Smooth muscle cell (in vitro differentiated cells): ENCODE measurements around the gene ADGRD2. TPM values are rescaled to one million over a fixed set of nuclear protein-coding genes. Genes with fewer than 3 reads are reported as not detected.

Source experiments
- DNase-seq: peaks from one replicate; lab custom pipeline; 2025; ENCODE audit not compliant: unreplicated experiment; lab: John Stamatoyannopoulos, UW
- H2AFZ ChIP-seq: fragments of 200-600 bp; sonication (generic); 2 replicates; pipeline ENCODE4 v1.6.0; 2016; ENCODE audit warnings: antibody characterized with exemption, low read depth, mild to moderate bottlenecking
- H3F3A ChIP-seq: fragments of 200-600 bp; sonication (generic); 2 replicates; pipeline ENCODE4 v1.6.0; 2017; ENCODE audit warnings: antibody characterized with exemption, low read depth
- H3K27ac ChIP-seq: fragments of 200-600 bp; sonication (generic); 2 replicates; pipeline ENCODE4 v1.5.1; 2016; ENCODE audit warnings: low read depth, mild to moderate bottlenecking
- H3K27me3 ChIP-seq: fragments of 200-600 bp; sonication (generic); 2 replicates; pipeline ENCODE4 v1.6.1; 2016; ENCODE audit warnings: low read depth, mild to moderate bottlenecking
- H3K36me3 ChIP-seq: fragments of 200-600 bp; sonication (generic); 2 replicates; pipeline ENCODE4 v1.5.1; 2016; ENCODE audit warnings: low read depth
- H3K4me1 ChIP-seq: fragments of 200-600 bp; sonication (generic); 2 replicates; pipeline ENCODE4 v1.5.1; 2016; ENCODE audit warnings: low read depth
- H3K4me2 ChIP-seq: fragments of 200-600 bp; sonication (generic); 2 replicates; pipeline ENCODE4 v1.6.0; 2016; ENCODE audit warnings: mild to moderate bottlenecking
- H3K4me3 ChIP-seq: fragments of 200-600 bp; sonication (generic); 2 replicates; pipeline ENCODE4 v1.5.1; 2016; ENCODE audit warnings: mild to moderate bottlenecking
- H3K79me2 ChIP-seq: fragments of 200-600 bp; sonication (generic); 2 replicates; pipeline ENCODE4 v1.6.0; 2016; ENCODE audit warnings: low read depth, mild to moderate bottlenecking
- H3K9ac ChIP-seq: fragments of 200-600 bp; sonication (generic); 2 replicates; pipeline ENCODE4 v1.6.0; 2016; ENCODE audit warnings: low read depth
- H3K9me3 ChIP-seq: fragments of 200-600 bp; sonication (generic); replicated peaks from 2 replicates; pipeline ENCODE4 v1.5.1; 2016; ENCODE audit warnings: low read depth
- H4K20me1 ChIP-seq: fragments of 200-600 bp; sonication (generic); 2 replicates; pipeline ENCODE4 v1.6.0; 2016; ENCODE audit warnings: low read depth
- WGBS: methylation state at CpG from one replicate; pipeline ENCODE4 v1.1.7; 2016; ENCODE audit warnings: low lambda C conversion rate; 5-methylcytosine and 5-hydroxymethylcytosine counted together
- polyA plus RNA-seq: library from polyadenylated mRNA; unstranded; fragments of >200 nt; fragmentation: Nextera tagmentation; extraction: Ambion mirVana; gene quantifications from 2 replicates; pipeline ENCODE4 v1.2.1, GENCODE V29; 2016
- total RNA-seq: library from RNA; depleted of rRNA; stranded (reverse); fragments of >200 nt; gene quantifications from 2 replicates; pipeline ENCODE4 v1.2.3, GENCODE V29; 2014
- TF ChIP-seq, protein P1 (sequence below): fragments of 200-600 bp; sonication (generic); IDR thresholded peaks from 2 replicates; pipeline ENCODE4 v1.5.1; 2017; ENCODE audit warnings: borderline replicate concordance, mild to moderate bottlenecking, antibody characterized with exemption; ENCODE audit not compliant: insufficient read depth, poor library complexity, severe bottlenecking

The ADGRD2 gene, protein sequence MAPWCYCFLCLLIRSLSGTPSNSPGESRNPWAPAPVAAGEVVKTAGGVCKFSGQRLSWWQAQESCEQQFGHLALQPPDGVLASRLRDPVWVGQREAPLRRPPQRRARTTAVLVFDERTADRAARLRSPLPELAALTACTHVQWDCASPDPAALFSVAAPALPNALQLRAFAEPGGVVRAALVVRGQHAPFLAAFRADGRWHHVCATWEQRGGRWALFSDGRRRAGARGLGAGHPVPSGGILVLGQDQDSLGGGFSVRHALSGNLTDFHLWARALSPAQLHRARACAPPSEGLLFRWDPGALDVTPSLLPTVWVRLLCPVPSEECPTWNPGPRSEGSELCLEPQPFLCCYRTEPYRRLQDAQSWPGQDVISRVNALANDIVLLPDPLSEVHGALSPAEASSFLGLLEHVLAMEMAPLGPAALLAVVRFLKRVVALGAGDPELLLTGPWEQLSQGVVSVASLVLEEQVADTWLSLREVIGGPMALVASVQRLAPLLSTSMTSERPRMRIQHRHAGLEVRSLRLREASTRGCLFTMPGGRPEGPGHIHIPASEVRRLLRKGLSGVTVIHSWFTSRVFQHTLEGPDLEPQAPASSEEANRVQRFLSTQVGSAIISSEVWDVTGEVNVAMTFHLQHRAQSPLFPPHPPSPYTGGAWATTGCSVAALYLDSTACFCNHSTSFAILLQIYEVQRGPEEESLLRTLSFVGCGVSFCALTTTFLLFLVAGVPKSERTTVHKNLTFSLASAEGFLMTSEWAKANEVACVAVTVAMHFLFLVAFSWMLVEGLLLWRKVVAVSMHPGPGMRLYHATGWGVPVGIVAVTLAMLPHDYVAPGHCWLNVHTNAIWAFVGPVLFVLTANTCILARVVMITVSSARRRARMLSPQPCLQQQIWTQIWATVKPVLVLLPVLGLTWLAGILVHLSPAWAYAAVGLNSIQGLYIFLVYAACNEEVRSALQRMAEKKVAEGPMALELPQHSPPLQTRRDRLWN
- total RNA-seq = not detected in 2 replicates
- polyA plus RNA-seq = not detected in 2 replicates

GRCh38 chr9:124450241-124450924, at the start of gene ADGRD2:
TSS of gene ADGRD2 (plus strand) at chr9:124450451. CDS start at chr9:124451667, 1,216 bp downstream.
- H3K27me3 ChIP-seq = peaks cover 36% of the 10 kb centered on the region
- no peaks in the 10 kb centered on the region for H3F3A ChIP-seq
- TF ChIP-seq, protein P1, sequence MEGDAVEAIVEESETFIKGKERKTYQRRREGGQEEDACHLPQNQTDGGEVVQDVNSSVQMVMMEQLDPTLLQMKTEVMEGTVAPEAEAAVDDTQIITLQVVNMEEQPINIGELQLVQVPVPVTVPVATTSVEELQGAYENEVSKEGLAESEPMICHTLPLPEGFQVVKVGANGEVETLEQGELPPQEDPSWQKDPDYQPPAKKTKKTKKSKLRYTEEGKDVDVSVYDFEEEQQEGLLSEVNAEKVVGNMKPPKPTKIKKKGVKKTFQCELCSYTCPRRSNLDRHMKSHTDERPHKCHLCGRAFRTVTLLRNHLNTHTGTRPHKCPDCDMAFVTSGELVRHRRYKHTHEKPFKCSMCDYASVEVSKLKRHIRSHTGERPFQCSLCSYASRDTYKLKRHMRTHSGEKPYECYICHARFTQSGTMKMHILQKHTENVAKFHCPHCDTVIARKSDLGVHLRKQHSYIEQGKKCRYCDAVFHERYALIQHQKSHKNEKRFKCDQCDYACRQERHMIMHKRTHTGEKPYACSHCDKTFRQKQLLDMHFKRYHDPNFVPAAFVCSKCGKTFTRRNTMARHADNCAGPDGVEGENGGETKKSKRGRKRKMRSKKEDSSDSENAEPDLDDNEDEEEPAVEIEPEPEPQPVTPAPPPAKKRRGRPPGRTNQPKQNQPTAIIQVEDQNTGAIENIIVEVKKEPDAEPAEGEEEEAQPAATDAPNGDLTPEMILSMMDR = no peak
- H3K4me1 ChIP-seq = peaks cover 8% of the 10 kb centered on the region
- H3K4me3 ChIP-seq = peak within 1 kb of the TSS; percentile 34
- peak within 1 kb of the TSS; percentile 78 for H3K4me2 ChIP-seq
- H3K9ac ChIP-seq = no peak within 1 kb of the TSS
- WGBS = 9% methylated on average over 34 of the region's 41 CpGs
- H3K79me2 ChIP-seq = no peaks in the 10 kb centered on the region
- no peak within 1 kb of the TSS for H3K27ac ChIP-seq
- DNase-seq = no peak
- no peaks in the 10 kb centered on the region for H4K20me1 ChIP-seq
- no peaks in the 10 kb centered on the region for H3K9me3 ChIP-seq
- H3K36me3 ChIP-seq = no peaks in the 10 kb centered on the region
- H2AFZ ChIP-seq = peak within 1 kb of the TSS; percentile 88

DNA sequence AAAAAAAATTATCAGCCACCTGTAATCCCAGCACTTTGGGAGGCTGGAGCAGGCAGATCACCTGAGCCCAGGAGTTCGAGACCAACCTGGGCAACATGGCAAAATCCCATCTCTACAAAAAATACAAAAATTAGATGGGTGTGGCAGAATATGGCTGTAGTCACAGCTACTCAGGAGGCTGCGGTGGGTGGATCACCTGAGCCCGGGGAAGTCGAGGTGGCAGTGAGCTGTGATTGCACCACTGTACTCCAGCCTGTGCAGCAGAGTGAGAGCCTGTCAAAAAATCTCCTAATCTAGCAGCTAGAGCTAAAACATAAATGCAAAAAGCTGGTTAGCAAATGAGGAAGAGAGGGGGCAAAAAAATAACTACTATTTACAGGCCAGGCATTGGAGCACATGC, 47.0 kb upstream of the ADGRD2 start:
- H3K27me3 ChIP-seq = no peaks in the 10 kb centered on the region
- H3K9ac ChIP-seq = no peak overlapping the region
- WGBS = 98% methylated on average over 4 of the region's 4 CpGs
- no peak overlapping the region for H3K4me2 ChIP-seq
- H4K20me1 ChIP-seq = peaks cover 95% of the 10 kb centered on the region
- H3K4me1 ChIP-seq = peaks cover 26% of the 10 kb centered on the region
- no peak for DNase-seq
- H3K79me2 ChIP-seq = peaks cover 66% of the 10 kb centered on the region
- TF ChIP-seq, protein P1 = no peak
- no peaks in the 10 kb centered on the region for H3F3A ChIP-seq
- H3K36me3 ChIP-seq = peaks cover 39% of the 10 kb centered on the region
- no peak overlapping the region for H3K27ac ChIP-seq
- no peak overlapping the region for H3K4me3 ChIP-seq
- H2AFZ ChIP-seq = no peak overlapping the region
- no peaks in the 10 kb centered on the region for H3K9me3 ChIP-seq

DNA sequence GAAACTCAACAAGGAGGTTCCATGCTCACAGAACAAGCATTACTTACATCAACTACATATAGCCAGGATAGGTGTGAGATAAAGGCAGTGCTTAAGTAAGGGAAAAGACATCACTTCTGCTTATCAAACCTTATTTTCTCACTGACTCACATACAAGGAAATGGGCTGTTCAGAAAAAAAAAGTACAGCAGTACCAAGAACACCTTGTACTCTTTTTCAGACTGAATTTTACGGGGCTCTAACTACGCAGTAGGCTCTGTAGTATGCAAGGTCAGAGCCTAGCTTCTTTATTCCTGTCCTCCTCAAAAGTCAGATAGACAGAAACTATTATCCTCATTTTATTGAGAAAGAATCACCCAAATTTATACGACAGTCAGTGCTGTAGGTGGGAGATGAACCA, 40.8 kb upstream of the ADGRD2 start:
- DNase-seq = no peak
- H3K27ac ChIP-seq = no peak overlapping the region
- H4K20me1 ChIP-seq = peaks cover 61% of the 10 kb centered on the region
- no peak overlapping the region for H3K4me2 ChIP-seq
- H3K36me3 ChIP-seq = peaks cover 49% of the 10 kb centered on the region
- H3K9ac ChIP-seq = no peak overlapping the region
- WGBS = 97% methylated on average over 3 of the region's 3 CpGs
- H3F3A ChIP-seq = no peaks in the 10 kb centered on the region
- H2AFZ ChIP-seq = no peak overlapping the region
- TF ChIP-seq, protein P1 = no peak
- H3K4me3 ChIP-seq = no peak overlapping the region
- peaks cover 75% of the 10 kb centered on the region for H3K79me2 ChIP-seq
- no peaks in the 10 kb centered on the region for H3K9me3 ChIP-seq
- H3K27me3 ChIP-seq = no peaks in the 10 kb centered on the region
- H3K4me1 ChIP-seq = peaks cover 6% of the 10 kb centered on the region
